ENCODE results near the gene JADE3.

JADE3 gene

GRCh38 chrX:47093860-47094259 is 181.6 kb downstream of the JADE3 start:
- no peak overlapping the region for H3K4me3 ChIP-seq (ENCODE audit: low read depth, low read length)
- DNase-seq (ENCODE audit: low read depth): no peak

DNA sequence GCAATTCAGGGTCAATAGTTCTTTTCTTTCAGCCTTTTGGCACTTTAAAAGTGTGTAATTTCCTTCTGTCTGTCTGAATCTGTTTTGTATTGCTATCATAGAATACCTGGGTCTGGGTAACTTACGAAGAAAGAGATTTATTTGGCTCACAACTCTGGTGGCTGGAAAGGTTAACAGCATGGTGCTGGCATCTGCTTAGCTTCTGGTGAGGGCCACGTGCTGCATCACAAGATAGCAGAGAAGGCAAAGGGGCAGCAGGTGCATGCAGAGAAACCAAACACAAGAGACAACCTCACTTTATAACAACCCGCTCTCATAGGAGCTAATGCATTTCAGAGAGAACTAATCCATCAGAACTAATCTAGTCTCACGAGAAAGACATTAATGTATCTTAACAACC is 184.8 kb downstream of the JADE3 start:
- no peak overlapping the region for H3K4me3 ChIP-seq (ENCODE audit: low read depth, low read length)
- no peak for DNase-seq (ENCODE audit: low read depth)

- no peak overlapping the region for H3K4me3 ChIP-seq (ENCODE audit: low read depth, low read length)
- DNase-seq (ENCODE audit: low read depth): no peak
These were observed 186.3 kb downstream of the JADE3 start for GRCh38 chrX:47098338-47099094.

- no peak for DNase-seq (ENCODE audit: low read depth)
- no peak overlapping the region for H3K4me3 ChIP-seq (ENCODE audit: low read depth, low read length)
These were observed 189.0 kb downstream of the JADE3 start for GRCh38 chrX:47101206-47101605.

All from skeletal muscle cell (primary cell).